Hair follicular keratinocyte (primary cell): ENCODE results near the gene ZFHX3. TPM values are rescaled to one million over a fixed set of nuclear protein-coding genes. Genes with fewer than 3 reads are reported as not detected.

Experiments
- total RNA-seq: library from RNA; depleted of rRNA; stranded (reverse); fragments of >200 nt; gene quantifications from 2 replicates; pipeline ENCODE4 v1.2.3, GENCODE V29; 2015

Gene ZFHX3, protein sequence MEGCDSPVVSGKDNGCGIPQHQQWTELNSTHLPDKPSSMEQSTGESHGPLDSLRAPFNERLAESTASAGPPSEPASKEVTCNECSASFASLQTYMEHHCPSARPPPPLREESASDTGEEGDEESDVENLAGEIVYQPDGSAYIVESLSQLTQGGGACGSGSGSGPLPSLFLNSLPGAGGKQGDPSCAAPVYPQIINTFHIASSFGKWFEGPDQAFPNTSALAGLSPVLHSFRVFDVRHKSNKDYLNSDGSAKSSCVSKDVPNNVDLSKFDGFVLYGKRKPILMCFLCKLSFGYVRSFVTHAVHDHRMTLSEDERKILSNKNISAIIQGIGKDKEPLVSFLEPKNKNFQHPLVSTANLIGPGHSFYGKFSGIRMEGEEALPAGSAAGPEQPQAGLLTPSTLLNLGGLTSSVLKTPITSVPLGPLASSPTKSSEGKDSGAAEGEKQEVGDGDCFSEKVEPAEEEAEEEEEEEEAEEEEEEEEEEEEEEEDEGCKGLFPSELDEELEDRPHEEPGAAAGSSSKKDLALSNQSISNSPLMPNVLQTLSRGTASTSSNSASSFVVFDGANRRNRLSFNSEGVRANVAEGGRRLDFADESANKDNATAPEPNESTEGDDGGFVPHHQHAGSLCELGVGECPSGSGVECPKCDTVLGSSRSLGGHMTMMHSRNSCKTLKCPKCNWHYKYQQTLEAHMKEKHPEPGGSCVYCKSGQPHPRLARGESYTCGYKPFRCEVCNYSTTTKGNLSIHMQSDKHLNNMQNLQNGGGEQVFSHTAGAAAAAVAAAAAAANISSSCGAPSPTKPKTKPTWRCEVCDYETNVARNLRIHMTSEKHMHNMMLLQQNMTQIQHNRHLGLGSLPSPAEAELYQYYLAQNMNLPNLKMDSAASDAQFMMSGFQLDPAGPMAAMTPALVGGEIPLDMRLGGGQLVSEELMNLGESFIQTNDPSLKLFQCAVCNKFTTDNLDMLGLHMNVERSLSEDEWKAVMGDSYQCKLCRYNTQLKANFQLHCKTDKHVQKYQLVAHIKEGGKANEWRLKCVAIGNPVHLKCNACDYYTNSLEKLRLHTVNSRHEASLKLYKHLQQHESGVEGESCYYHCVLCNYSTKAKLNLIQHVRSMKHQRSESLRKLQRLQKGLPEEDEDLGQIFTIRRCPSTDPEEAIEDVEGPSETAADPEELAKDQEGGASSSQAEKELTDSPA (N-terminal part only)
- total RNA-seq = 1.1 and 2.6 TPM in 2 replicates

DNA sequence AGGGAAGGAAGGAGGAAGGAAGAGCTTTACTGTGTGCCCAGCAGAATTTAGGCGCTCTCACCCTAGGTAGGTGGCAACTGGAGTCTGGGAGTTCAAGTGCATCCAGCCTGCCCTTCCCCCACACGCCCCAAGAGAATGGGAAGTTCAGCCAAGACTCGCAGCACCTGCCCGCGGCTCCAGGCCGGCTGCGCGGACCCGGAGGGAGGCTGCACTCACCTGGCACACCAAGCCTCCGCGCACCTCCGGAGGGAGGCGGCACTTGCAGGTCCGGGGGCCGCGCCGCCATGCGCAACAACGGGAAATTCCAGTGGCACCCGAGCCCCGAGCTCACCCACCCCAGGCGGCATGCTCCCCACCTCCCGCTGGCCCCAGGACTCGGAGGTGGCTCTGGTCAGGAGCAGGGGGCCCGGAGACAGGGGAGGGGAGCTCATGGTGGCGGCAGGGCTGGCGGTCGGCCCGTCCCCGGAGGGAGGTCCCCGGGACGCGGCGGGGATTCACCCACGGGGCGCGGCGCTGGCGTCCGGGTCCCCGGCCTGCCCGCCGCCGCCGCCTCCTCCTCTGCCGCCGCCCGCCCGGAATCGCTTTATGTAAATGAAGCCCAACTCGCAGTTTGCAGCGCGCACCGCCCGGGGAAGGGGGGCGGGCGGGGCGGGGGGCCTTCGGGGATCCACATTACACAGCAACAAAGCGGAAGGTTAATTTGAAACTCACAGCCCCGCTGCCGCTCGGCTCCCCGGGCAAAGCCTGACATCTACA lies at the start of gene ZFHX3:
Gene ZFHX3, minus strand, starts transcription at position 593 of the 756 bp plus-strand sequence. CDS start 87,983 bp downstream, outside the sequence.

